Smooth muscle cell (in vitro differentiated cells): ENCODE measurements around the gene TPH2. TPM values are rescaled to one million over a fixed set of nuclear protein-coding genes. Genes with fewer than 3 reads are reported as not detected.

Source experiments
- DNase-seq: peaks from one replicate; lab custom pipeline; 2025; ENCODE audit not compliant: unreplicated experiment; lab: John Stamatoyannopoulos, UW
- H2AFZ ChIP-seq: fragments of 200-600 bp; sonication (generic); 2 replicates; pipeline ENCODE4 v1.6.0; 2016; ENCODE audit warnings: antibody characterized with exemption, low read depth, mild to moderate bottlenecking
- H3F3A ChIP-seq: fragments of 200-600 bp; sonication (generic); 2 replicates; pipeline ENCODE4 v1.6.0; 2017; ENCODE audit warnings: antibody characterized with exemption, low read depth
- H3K27ac ChIP-seq: fragments of 200-600 bp; sonication (generic); 2 replicates; pipeline ENCODE4 v1.5.1; 2016; ENCODE audit warnings: low read depth, mild to moderate bottlenecking
- H3K27me3 ChIP-seq: fragments of 200-600 bp; sonication (generic); 2 replicates; pipeline ENCODE4 v1.6.1; 2016; ENCODE audit warnings: low read depth, mild to moderate bottlenecking
- H3K36me3 ChIP-seq: fragments of 200-600 bp; sonication (generic); 2 replicates; pipeline ENCODE4 v1.5.1; 2016; ENCODE audit warnings: low read depth
- H3K4me1 ChIP-seq: fragments of 200-600 bp; sonication (generic); 2 replicates; pipeline ENCODE4 v1.5.1; 2016; ENCODE audit warnings: low read depth
- H3K4me2 ChIP-seq: fragments of 200-600 bp; sonication (generic); 2 replicates; pipeline ENCODE4 v1.6.0; 2016; ENCODE audit warnings: mild to moderate bottlenecking
- H3K4me3 ChIP-seq: fragments of 200-600 bp; sonication (generic); 2 replicates; pipeline ENCODE4 v1.5.1; 2016; ENCODE audit warnings: mild to moderate bottlenecking
- H3K79me2 ChIP-seq: fragments of 200-600 bp; sonication (generic); 2 replicates; pipeline ENCODE4 v1.6.0; 2016; ENCODE audit warnings: low read depth, mild to moderate bottlenecking
- H3K9ac ChIP-seq: fragments of 200-600 bp; sonication (generic); 2 replicates; pipeline ENCODE4 v1.6.0; 2016; ENCODE audit warnings: low read depth
- H3K9me3 ChIP-seq: fragments of 200-600 bp; sonication (generic); replicated peaks from 2 replicates; pipeline ENCODE4 v1.5.1; 2016; ENCODE audit warnings: low read depth
- H4K20me1 ChIP-seq: fragments of 200-600 bp; sonication (generic); 2 replicates; pipeline ENCODE4 v1.6.0; 2016; ENCODE audit warnings: low read depth
- CTCF ChIP-seq: fragments of 200-600 bp; sonication (generic); IDR thresholded peaks from 2 replicates; pipeline ENCODE4 v1.5.1; 2017; ENCODE audit warnings: borderline replicate concordance, mild to moderate bottlenecking, antibody characterized with exemption; ENCODE audit not compliant: insufficient read depth, poor library complexity, severe bottlenecking
- WGBS: methylation state at CpG from one replicate; pipeline ENCODE4 v1.1.7; 2016; ENCODE audit warnings: low lambda C conversion rate; 5-methylcytosine and 5-hydroxymethylcytosine counted together
- polyA plus RNA-seq: library from polyadenylated mRNA; unstranded; fragments of >200 nt; fragmentation: Nextera tagmentation; extraction: Ambion mirVana; gene quantifications from 2 replicates; pipeline ENCODE4 v1.2.1, GENCODE V29; 2016
- total RNA-seq: library from RNA; depleted of rRNA; stranded (reverse); fragments of >200 nt; gene quantifications from 2 replicates; pipeline ENCODE4 v1.2.3, GENCODE V29; 2014

The TPH2 gene
- total and polyA plus RNA-seq, 2 experiments from 2014 or later: not detected

- Histone ChIP-seq H3K9me3 (no peaks in the 10 kb centered on the region), H3F3A (no peaks in the 10 kb centered on the region), H4K20me1 (no peaks in the 10 kb centered on the region), H3K27me3 (no peaks in the 10 kb centered on the region), H3K79me2 (no peaks in the 10 kb centered on the region), H3K4me3 (no peak overlapping the region), H3K4me1 (no peaks in the 10 kb centered on the region), H2AFZ (no peak overlapping the region), H3K27ac (no peak overlapping the region), H3K4me2 (no peak overlapping the region), H3K36me3 (no peaks in the 10 kb centered on the region), H3K9ac (no peak overlapping the region)
- no peak for TF ChIP-seq CTCF
- no peak for DNase-seq
- WGBS: 52% methylated on average over 1 of the region's 1 CpG
These were observed 86.9 kb downstream of the TPH2 start for GRCh38 chr12:72025524-72025923.

- 92% methylated on average over 1 of the region's 1 CpG for WGBS
These were observed 90.3 kb downstream of the TPH2 start for GRCh38 chr12:72028966-72029365.

GRCh38 chr12:72030277-72030676, 91.6 kb downstream of the TPH2 start:
- Histone ChIP-seq H3K27ac (no peak overlapping the region), H3K9me3 (no peaks in the 10 kb centered on the region), H2AFZ (no peak overlapping the region), H3K4me2 (no peak overlapping the region), H3K36me3 (no peaks in the 10 kb centered on the region), H3K9ac (no peak overlapping the region), H4K20me1 (no peaks in the 10 kb centered on the region), H3K4me3 (no peak overlapping the region), H3K79me2 (no peaks in the 10 kb centered on the region), H3K4me1 (no peaks in the 10 kb centered on the region), H3F3A (no peaks in the 10 kb centered on the region), H3K27me3 (no peaks in the 10 kb centered on the region)
- 70% methylated on average over 2 of the region's 2 CpGs for WGBS
- DNase-seq: no peak
- no peak for TF ChIP-seq CTCF

More at GRCh38 chr12:72028966-72029365, 90.3 kb downstream of the TPH2 start:
- H3K4me3 ChIP-seq: no peak overlapping the region
- H2AFZ ChIP-seq: no peak overlapping the region
- no peaks in the 10 kb centered on the region for H4K20me1 ChIP-seq
- H3K9me3 ChIP-seq: no peaks in the 10 kb centered on the region
- H3K27ac ChIP-seq: no peak overlapping the region
- H3K36me3 ChIP-seq: no peaks in the 10 kb centered on the region
- no peaks in the 10 kb centered on the region for H3K4me1 ChIP-seq
- TF ChIP-seq CTCF: no peak
- no peak overlapping the region for H3K4me2 ChIP-seq
- H3F3A ChIP-seq: no peaks in the 10 kb centered on the region
- H3K27me3 ChIP-seq: no peaks in the 10 kb centered on the region
- no peak overlapping the region for H3K9ac ChIP-seq
- no peak for DNase-seq
- no peaks in the 10 kb centered on the region for H3K79me2 ChIP-seq

GRCh38 chr12:72031066-72031465, 92.4 kb downstream of the TPH2 start:
- H3K4me2 ChIP-seq: no peak overlapping the region
- WGBS: 40% methylated on average over 3 of the region's 3 CpGs
- DNase-seq: no peak

More at GRCh38 chr12:72031066-72031465, 92.4 kb downstream of the TPH2 start:
- Histone ChIP-seq H3F3A (no peaks in the 10 kb centered on the region), H3K36me3 (no peaks in the 10 kb centered on the region), H3K27ac (no peak overlapping the region), H3K79me2 (no peaks in the 10 kb centered on the region), H4K20me1 (no peaks in the 10 kb centered on the region), H3K27me3 (no peaks in the 10 kb centered on the region), H3K9ac (no peak overlapping the region), H3K9me3 (no peaks in the 10 kb centered on the region), H3K4me3 (no peak overlapping the region), H3K4me1 (no peaks in the 10 kb centered on the region), H2AFZ (no peak overlapping the region)
- no peak for TF ChIP-seq CTCF
